ENCODE results near the gene GPR55. TPM values are rescaled to one million over a fixed set of nuclear protein-coding genes. Genes with fewer than 3 reads are reported as not detected.

GPR55 gene
- total and polyA plus RNA-seq, 2 of the 8 experiments (the other 6 are each of a cell fraction or from before 2014, with no cell fraction given) = not detected

- POLR2A ChIA-PET (ENCODE audit: partially characterized antibody) = no interaction called here
- FAIRE-seq (no peak), DNase-seq (ENCODE audit: low read depth in 1 of 2, low spot score in 2 of 2) (no peak)
- Histone ChIP-seq H3K4me3 (ENCODE audit: extremely low read depth in 1 of 4, insufficient read depth in 2 of 4, low read depth in 3 of 4, low read length in 4 of 4) (no peak overlapping the region), H3K18ac (ENCODE audit: extremely low read depth, low read length) (no peak overlapping the region), H3K4me2 (ENCODE audit: insufficient read depth in 1 of 2, low read depth in 2 of 2, low read length in 2 of 2) (no peak overlapping the region), H2BK12ac (ENCODE audit: low read depth, low read length) (no peak overlapping the region), H2BK15ac (ENCODE audit: low read length) (no peak overlapping the region), H3K79me1 (ENCODE audit: low read depth, low read length) (no peaks in the 10 kb centered on the region), H3K4me1 (replicated peaks in 1 of 4; ENCODE audit: control insufficient read depth in 3 of 4, insufficient read depth in 4 of 4, low read length in 3 of 4) (peaks cover 0 to 8% (median 3%) of the 10 kb centered on the region in 4 experiments; a peak in 2 of 7 replicates), H4K5ac (ENCODE audit: insufficient read length, low read depth, low read length) (no peak overlapping the region), H3K56ac (replicated peaks; ENCODE audit: insufficient read length, low read depth, low read length) (no peak overlapping the region), H3K79me2 (ENCODE audit: control insufficient read depth in 1 of 2, insufficient read depth in 2 of 2, low read length in 2 of 2) (no peaks in the 10 kb centered on the region), H3K36me3 (ENCODE audit: control insufficient read depth in 2 of 4, insufficient read depth in 4 of 4, low read length in 3 of 4) (no peaks in the 10 kb centered on the region), H3K9me3 (ENCODE audit: insufficient read depth in 2 of 2, low read depth in 1 of 2, low read length in 1 of 2) (no peaks in the 10 kb centered on the region), H3K27ac (ENCODE audit: low read depth, low read length) (no peak overlapping the region), H3K23me2 (ENCODE audit: low read depth, low read length) (no peaks in the 10 kb centered on the region), H2AFZ (ENCODE audit: low read length) (no peak overlapping the region), H2BK20ac (ENCODE audit: low read length) (no peak overlapping the region), H3K9ac (replicated peaks in 1 of 4; ENCODE audit: extremely low read depth in 1 of 4, low read depth in 3 of 4, low read length in 3 of 4) (no peak overlapping the region), H3K4ac (replicated peaks; ENCODE audit: insufficient read length, low read depth, low read length) (no peak overlapping the region), H4K20me1 (replicated peaks in 1 of 2; ENCODE audit: control insufficient read depth in 1 of 2, insufficient read depth in 2 of 2, low read length in 2 of 2) (no peaks in the 10 kb centered on the region), H3K27me3 (replicated peaks in 1 of 4; ENCODE audit: control insufficient read depth in 3 of 4, extremely low read depth in 1 of 4, insufficient read depth in 3 of 4, low read length in 3 of 4) (no peaks in the 10 kb centered on the region), H3K14ac (ENCODE audit: insufficient read length) (no peak overlapping the region), H2BK120ac (replicated peaks; ENCODE audit: low read depth, low read length) (no peak overlapping the region), H4K91ac (replicated peaks; ENCODE audit: insufficient read length, low read length) (no peak overlapping the region), H2AK5ac (ENCODE audit: low read depth, low read length) (no peak overlapping the region), H3K23ac (ENCODE audit: insufficient read length) (no peak overlapping the region), H4K8ac (ENCODE audit: extremely low read depth, insufficient read depth, low read length) (no peak overlapping the region), H2BK5ac (ENCODE audit: low read depth, low read length) (no peak overlapping the region)
- CTCF ChIA-PET (ENCODE audit: partially characterized antibody) = interaction anchor here (0.7 to 7.1 kb wide), 5 partner anchors 12 to 528 kb away, joined by 3 to 49 read pairs (median 4); partner anchors contain the start of gene GPR55
- 91% methylated on average over 2 of the region's 3 CpGs; no CpG with 5 or more reads in 1 of the 2 experiments for WGBS, 2 experiments (ENCODE audit: extremely low coverage in 1 of 2, insufficient coverage in 1 of 2, insufficient read length in 1 of 2, insufficient replicate concordance in 2 of 2, low coverage in 1 of 2, low lambda C conversion rate in 2 of 2, missing lambda C conversion rate in 1 of 2)
- no peak for TF ChIP-seq BACH1 (IDR thresholded peaks at IDR 0.05; ENCODE audit: low read length)
- TF ChIP-seq SUZ12 (IDR thresholded peaks at IDR 0.05; ENCODE audit: low read length) = no peak
- TF ChIP-seq GTF2F1 (IDR thresholded peaks at IDR 0.05; ENCODE audit: borderline replicate concordance, low read depth, low read length) = no peak
- TF ChIP-seq KDM5A (IDR thresholded peaks at IDR 0.05; ENCODE audit: low read length) = no peak
- no peak for TF ChIP-seq TAF7 (optimal IDR thresholded peaks at IDR 0.05; ENCODE audit: borderline replicate concordance, low read depth, low read length)
- TF ChIP-seq RNF2 (IDR thresholded peaks at IDR 0.05; ENCODE audit: borderline replicate concordance, low read depth, low read length, missing control alignments, poor library complexity, severe bottlenecking) = no peak
- no peak for TF ChIP-seq FOSL1 (IDR thresholded peaks at IDR 0.05; ENCODE audit: insufficient read depth, low read depth, low read length)
- TF ChIP-seq CBX5 (IDR thresholded peaks at IDR 0.05; ENCODE audit: low read depth, low read length) = no peak
- no peak for TF ChIP-seq SIX5 (IDR thresholded peaks at IDR 0.05; ENCODE audit: low read depth, low read length)
- TF ChIP-seq E2F6 (IDR thresholded peaks at IDR 0.05) = no peak
- no peak for TF ChIP-seq ATF3 (IDR thresholded peaks at IDR 0.05; ENCODE audit: insufficient read depth, low read depth, low read length)
- no peak for TF ChIP-seq ASH2L (IDR thresholded peaks at IDR 0.05; ENCODE audit: low read length)
Measured at GRCh38 chr2:230938098-230938497, 13.1 kb upstream of the GPR55 start.

Measured in H1 (cell line).